ENCODE measurements around the gene PARD3. TPM values are rescaled to one million over a fixed set of nuclear protein-coding genes. Genes with fewer than 3 reads are reported as not detected.

PARD3 gene
- polyA plus RNA-seq, 2 of the 4 experiments (the other 2 are of a cell fraction): 110 to 200 TPM

DNA sequence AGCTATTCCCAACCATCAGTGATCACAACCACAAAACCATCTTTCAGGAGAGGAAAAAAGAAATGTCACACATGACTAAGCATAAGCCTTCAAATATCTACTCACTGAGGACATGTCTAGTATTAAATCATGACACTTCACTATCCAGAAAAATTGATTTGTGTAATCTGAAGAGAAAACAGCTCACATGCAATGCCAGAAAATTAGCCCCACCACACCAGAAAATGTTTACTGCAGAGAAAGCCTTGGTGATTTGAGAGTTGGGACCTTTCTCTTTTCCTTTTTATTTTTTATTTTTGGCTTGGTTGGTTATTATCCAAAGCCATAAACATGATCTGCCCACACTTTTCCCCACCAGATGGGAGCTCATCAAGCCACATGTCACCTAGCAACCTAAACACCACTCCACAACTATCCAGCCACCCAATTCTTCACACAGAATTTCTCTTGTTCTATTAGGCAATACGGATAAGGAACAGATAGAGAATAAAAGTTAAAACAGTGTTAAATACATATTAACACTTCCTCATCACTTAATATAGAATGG is 3.1 kb downstream of the PARD3 start (continued):
- TF ChIP-seq RARB (CRISPR knock-in tag; IDR thresholded peaks at IDR 0.05): no peak
- TF ChIP-seq, protein P1, sequence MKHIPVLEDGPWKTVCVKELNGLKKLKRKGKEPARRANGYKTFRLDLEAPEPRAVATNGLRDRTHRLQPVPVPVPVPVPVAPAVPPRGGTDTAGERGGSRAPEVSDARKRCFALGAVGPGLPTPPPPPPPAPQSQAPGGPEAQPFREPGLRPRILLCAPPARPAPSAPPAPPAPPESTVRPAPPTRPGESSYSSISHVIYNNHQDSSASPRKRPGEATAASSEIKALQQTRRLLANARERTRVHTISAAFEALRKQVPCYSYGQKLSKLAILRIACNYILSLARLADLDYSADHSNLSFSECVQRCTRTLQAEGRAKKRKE (CRISPR knock-in tag; IDR thresholded peaks at IDR 0.05; ENCODE audit: low read depth): no peak

DNA sequence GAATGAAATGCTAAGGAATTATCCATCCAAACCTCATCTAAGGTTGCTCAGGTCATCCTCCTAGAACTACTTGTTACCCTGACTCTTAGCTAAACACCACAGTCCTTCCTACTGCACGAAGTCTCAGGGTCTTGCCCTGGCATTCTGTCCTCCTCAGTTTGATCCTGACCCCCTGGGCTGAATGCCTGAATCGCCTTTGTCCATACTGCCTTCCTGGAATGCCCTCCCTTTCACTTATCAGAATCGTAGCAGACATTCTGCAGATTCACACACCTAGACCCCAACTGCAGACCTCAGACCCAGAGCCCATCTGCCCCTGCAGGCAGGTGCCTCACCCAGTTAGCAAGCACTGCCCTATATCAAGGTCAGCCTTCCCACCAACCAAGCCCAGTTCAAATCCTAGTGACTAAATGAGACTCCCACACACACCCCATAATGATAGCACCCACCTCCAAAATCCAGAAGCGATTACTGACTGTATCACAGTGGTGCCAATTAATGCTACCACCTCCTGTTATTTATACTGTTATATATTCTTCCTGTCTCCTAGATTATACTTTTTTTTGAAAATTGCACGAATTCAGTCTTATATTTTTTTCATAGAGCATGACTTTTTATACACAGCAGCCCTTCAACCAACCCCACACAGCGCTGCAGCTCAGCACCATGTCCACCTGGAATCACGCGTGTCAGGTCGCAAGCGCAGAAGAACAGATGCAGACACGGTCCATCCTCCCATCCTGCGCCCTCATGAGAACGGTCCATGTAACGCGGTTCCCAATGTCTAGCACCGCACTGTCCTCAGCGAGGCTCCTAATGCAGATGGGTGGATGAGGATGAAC is 3.7 kb downstream of the PARD3 start:
- 0 out of 3 replicates have a peak overlapping the region, but pooled peaks have one; percentile 83 for H3K4me2 ChIP-seq

DNA sequence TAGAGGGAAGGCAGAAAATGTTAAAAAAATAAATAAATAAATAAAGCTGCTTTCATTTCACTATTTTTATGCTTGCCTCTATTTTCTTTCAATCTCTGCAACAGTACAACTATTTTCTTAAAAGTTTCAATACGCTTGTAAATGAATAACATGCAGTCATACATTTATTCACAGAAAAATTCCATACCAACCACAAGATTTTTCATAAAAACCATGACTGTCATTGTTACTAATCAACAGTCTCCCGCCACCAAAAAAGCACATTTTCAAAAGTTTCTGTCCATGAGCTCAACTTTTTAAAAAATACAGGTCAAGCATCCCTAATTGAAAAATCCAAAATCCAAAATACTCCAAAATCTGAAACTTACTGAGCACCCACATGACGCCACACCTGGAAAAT is 5.3 kb downstream of the PARD3 start:
- WGBS (ENCODE audit: missing lambda C conversion rate): 89% methylated on average over 3 of the region's 3 CpGs
- Histone ChIP-seq H3K9me3 (no peaks in the 10 kb centered on the region), H3K4me1 (peaks cover 51% of the 10 kb centered on the region), H3K4me3 (no peak overlapping the region), H3K4me2 (peak overlapping the region; percentile 32; the same call in 1 of the 3 replicates), H3K27ac (no peak overlapping the region)
- CTCF ChIA-PET: interaction anchor here (0.7 to 3.1 kb wide), 6 partner anchors 7 to 185 kb away, joined by 3 to 9 read pairs (median 4); no protein-coding TSS in a partner anchor
- POLR2A ChIA-PET: no interaction called here
- TF ChIP-seq RCOR1 (IDR thresholded peaks at IDR 0.05; ENCODE audit: low read depth, low read length) (no peak), JUNB (IDR thresholded peaks at IDR 0.05) (no peak), HOXB5 (CRISPR knock-in tag; IDR thresholded peaks at IDR 0.05) (no peak), ZFP36 (IDR thresholded peaks at IDR 0.05; ENCODE audit: borderline replicate concordance, partially characterized antibody) (no peak), KDM5A (IDR thresholded peaks at IDR 0.05) (no peak), RAD21 (conservative IDR thresholded peaks at IDR 0.05 in 1 of 2, IDR thresholded peaks at IDR 0.05 in 1 of 2) (no peak), EP300 (IDR thresholded peaks at IDR 0.05) (no peak), SMC3 (IDR thresholded peaks at IDR 0.05) (no peak), TP53 (CRISPR knock-in tag; IDR thresholded peaks at IDR 0.05) (no peak), ZC3H11A (IDR thresholded peaks at IDR 0.05) (no peak), NFE2L2 (conservative IDR thresholded peaks at IDR 0.05; ENCODE audit: low read length) (no peak), EHF (CRISPR knock-in tag; IDR thresholded peaks at IDR 0.05) (no peak)
- TF ChIP-seq, protein P2, sequence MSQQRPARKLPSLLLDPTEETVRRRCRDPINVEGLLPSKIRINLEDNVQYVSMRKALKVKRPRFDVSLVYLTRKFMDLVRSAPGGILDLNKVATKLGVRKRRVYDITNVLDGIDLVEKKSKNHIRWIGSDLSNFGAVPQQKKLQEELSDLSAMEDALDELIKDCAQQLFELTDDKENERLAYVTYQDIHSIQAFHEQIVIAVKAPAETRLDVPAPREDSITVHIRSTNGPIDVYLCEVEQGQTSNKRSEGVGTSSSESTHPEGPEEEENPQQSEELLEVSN (IDR thresholded peaks at IDR 0.05; ENCODE audit: borderline replicate concordance, low read depth): no peak
- TF ChIP-seq, protein P3, sequence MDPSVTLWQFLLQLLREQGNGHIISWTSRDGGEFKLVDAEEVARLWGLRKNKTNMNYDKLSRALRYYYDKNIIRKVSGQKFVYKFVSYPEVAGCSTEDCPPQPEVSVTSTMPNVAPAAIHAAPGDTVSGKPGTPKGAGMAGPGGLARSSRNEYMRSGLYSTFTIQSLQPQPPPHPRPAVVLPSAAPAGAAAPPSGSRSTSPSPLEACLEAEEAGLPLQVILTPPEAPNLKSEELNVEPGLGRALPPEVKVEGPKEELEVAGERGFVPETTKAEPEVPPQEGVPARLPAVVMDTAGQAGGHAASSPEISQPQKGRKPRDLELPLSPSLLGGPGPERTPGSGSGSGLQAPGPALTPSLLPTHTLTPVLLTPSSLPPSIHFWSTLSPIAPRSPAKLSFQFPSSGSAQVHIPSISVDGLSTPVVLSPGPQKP (IDR thresholded peaks at IDR 0.05; ENCODE audit: low read depth, low read length): no peak
- TF ChIP-seq, protein P4, sequence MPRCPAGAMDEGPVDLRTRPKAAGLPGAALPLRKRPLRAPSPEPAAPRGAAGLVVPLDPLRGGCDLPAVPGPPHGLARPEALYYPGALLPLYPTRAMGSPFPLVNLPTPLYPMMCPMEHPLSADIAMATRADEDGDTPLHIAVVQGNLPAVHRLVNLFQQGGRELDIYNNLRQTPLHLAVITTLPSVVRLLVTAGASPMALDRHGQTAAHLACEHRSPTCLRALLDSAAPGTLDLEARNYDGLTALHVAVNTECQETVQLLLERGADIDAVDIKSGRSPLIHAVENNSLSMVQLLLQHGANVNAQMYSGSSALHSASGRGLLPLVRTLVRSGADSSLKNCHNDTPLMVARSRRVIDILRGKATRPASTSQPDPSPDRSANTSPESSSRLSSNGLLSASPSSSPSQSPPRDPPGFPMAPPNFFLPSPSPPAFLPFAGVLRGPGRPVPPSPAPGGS (IDR thresholded peaks at IDR 0.05): no peak
- TF ChIP-seq, protein P5, sequence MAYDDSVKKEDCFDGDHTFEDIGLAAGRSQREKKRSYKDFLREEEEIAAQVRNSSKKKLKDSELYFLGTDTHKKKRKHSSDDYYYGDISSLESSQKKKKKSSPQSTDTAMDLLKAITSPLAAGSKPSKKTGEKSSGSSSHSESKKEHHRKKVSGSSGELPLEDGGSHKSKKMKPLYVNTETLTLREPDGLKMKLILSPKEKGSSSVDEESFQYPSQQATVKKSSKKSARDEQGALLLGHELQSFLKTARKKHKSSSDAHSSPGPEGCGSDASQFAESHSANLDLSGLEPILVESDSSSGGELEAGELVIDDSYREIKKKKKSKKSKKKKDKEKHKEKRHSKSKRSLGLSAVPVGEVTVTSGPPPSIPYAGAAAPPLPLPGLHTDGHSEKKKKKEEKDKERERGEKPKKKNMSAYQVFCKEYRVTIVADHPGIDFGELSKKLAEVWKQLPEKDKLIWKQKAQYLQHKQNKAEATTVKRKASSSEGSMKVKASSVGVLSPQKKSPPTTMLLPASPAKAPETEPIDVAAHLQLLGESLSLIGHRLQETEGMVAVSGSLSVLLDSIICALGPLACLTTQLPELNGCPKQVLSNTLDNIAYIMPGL (CRISPR knock-in tag; IDR thresholded peaks at IDR 0.05; ENCODE audit: borderline replicate concordance): no peak
- TF ChIP-seq, protein P1 (CRISPR knock-in tag; IDR thresholded peaks at IDR 0.05; ENCODE audit: low read depth): no peak
- TF ChIP-seq, protein P6, sequence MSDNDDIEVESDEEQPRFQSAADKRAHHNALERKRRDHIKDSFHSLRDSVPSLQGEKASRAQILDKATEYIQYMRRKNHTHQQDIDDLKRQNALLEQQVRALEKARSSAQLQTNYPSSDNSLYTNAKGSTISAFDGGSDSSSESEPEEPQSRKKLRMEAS (IDR thresholded peaks at IDR 0.05): no peak
- no peak for ATAC-seq
- no peak for FAIRE-seq
- no peak for DNase-seq (ENCODE audit: low read depth in 1 of 2, low spot score in 1 of 2)

More for the DNA sequence above, 3.7 kb downstream of the PARD3 start:
- 95% methylated on average over 17 of the region's 17 CpGs for WGBS (ENCODE audit: missing lambda C conversion rate)
- ChIA-PET POLR2A (no interaction called here), CTCF (interaction anchor here (1.0 to 1.8 kb wide), 4 partner anchors 11 to 127 kb away, joined by 3 to 5 read pairs (median 4); no protein-coding TSS in a partner anchor)
- no peak for TF ChIP-seq HOXB5 (CRISPR knock-in tag; IDR thresholded peaks at IDR 0.05)
- TF ChIP-seq ZC3H11A (IDR thresholded peaks at IDR 0.05): no peak
- no peak for TF ChIP-seq EP300 (IDR thresholded peaks at IDR 0.05)
- no peak for TF ChIP-seq NR3C1 (IDR thresholded peaks at IDR 0.05)
- TF ChIP-seq MAFK (IDR thresholded peaks at IDR 0.05; ENCODE audit: partially characterized antibody): no peak
- no peak for TF ChIP-seq CEBPB (IDR thresholded peaks at IDR 0.05)
- TF ChIP-seq, protein P3 (IDR thresholded peaks at IDR 0.05; ENCODE audit: low read depth, low read length): no peak
- TF ChIP-seq HOXB13 (CRISPR knock-in tag; IDR thresholded peaks at IDR 0.05; ENCODE audit: low read depth): no peak
- H3K4me1 ChIP-seq: peaks cover 48% of the 10 kb centered on the region
- no peaks in the 10 kb centered on the region for H3K9me3 ChIP-seq
- FAIRE-seq (no peak), DNase-seq (ENCODE audit: low read depth in 1 of 2, low spot score in 1 of 2) (no peak), ATAC-seq (no peak)
- no peak overlapping the region for H3K27ac ChIP-seq
- no peak overlapping the region for H3K4me3 ChIP-seq

Data from A549 (cell line).